ENCODE results near the gene NAGPA. TPM values are rescaled to one million over a fixed set of nuclear protein-coding genes. Genes with fewer than 3 reads are reported as not detected.

Gene NAGPA
- total and polyA plus RNA-seq, 10 of the 15 experiments (the other 5 are each of a cell fraction or from before 2014, with no cell fraction given) = 0.03 to 11.6 (median 6.6) TPM

- Histone ChIP-seq H3K4me3 (no peak overlapping the region), H3K36me3 (ENCODE audit: control insufficient read depth in 2 of 2, insufficient read depth in 2 of 2, low read length in 1 of 2) (no peaks in the 10 kb centered on the region), H3K4me1 (ENCODE audit: control insufficient read depth, insufficient read depth, low read length) (no peaks in the 10 kb centered on the region), H3K9ac (ENCODE audit: control insufficient read depth, insufficient read depth, low read length) (no peak overlapping the region), H3K79me2 (ENCODE audit: control insufficient read depth, insufficient read depth, low read length) (no peaks in the 10 kb centered on the region), H2AFZ (ENCODE audit: control insufficient read depth, low read depth, low read length) (no peak overlapping the region), H3K27ac (ENCODE audit: control insufficient read depth, insufficient read depth) (no peak overlapping the region), H3K27me3 (replicated peaks in 1 of 2; ENCODE audit: control insufficient read depth in 2 of 2, insufficient read depth in 2 of 2, low read length in 1 of 2) (no peaks in the 10 kb centered on the region), H4K20me1 (ENCODE audit: control insufficient read depth, insufficient read depth) (no peaks in the 10 kb centered on the region), H3K9me3 (replicated peaks; ENCODE audit: control insufficient read depth, insufficient read depth, low read length) (no peaks in the 10 kb centered on the region), H3K4me2 (ENCODE audit: control insufficient read depth, insufficient read depth) (no peak overlapping the region)
- in situ Hi-C loops (cut with MboI) = no loop called here
- ChIA-PET RAD21 (ENCODE audit: unreplicated experiment) (no interaction called here), SMC1A (ENCODE audit: uncharacterized antibody, unreplicated experiment) (no interaction called here), POLR2A (no interaction called here), CTCF (no interaction called here)
- TF ChIP-seq BMI1 (IDR thresholded peaks at IDR 0.05; ENCODE audit: borderline replicate concordance) (no peak), ZNF622 (IDR thresholded peaks at IDR 0.05) (no peak), SKIL (IDR thresholded peaks at IDR 0.05; ENCODE audit: low read depth, poor library complexity, severe bottlenecking) (no peak), FOS (IDR thresholded peaks at IDR 0.05; ENCODE audit: borderline replicate concordance, extremely low read depth, insufficient read length) (no peak)
- TF ChIP-seq, protein P1, sequence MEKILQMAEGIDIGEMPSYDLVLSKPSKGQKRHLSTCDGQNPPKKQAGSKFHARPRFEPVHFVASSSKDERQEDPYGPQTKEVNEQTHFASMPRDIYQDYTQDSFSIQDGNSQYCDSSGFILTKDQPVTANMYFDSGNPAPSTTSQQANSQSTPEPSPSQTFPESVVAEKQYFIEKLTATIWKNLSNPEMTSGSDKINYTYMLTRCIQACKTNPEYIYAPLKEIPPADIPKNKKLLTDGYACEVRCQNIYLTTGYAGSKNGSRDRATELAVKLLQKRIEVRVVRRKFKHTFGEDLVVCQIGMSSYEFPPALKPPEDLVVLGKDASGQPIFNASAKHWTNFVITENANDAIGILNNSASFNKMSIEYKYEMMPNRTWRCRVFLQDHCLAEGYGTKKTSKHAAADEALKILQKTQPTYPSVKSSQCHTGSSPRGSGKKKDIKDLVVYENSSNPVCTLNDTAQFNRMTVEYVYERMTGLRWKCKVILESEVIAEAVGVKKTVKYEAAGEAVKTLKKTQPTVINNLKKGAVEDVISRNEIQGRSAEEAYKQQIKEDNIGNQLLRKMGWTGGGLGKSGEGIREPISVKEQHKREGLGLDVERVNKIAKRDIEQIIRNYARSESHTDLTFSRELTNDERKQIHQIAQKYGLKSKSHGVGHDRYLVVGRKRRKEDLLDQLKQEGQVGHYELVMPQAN (conservative IDR thresholded peaks at IDR 0.05) = no peak
- intact Hi-C loops (cut with micrococcal nuclease; ENCODE audit: unreplicated experiment) = no loop called here
- FAIRE-seq (no peak), ATAC-seq (no peak), DNase-seq (ENCODE audit: low read depth, low spot score) (no peak)
- BruUV-seq (replicated peaks) = no TSS peak
- WGBS (ENCODE audit: insufficient coverage, insufficient replicate concordance, low lambda C conversion rate, missing lambda C conversion rate) = 62% methylated on average over 4 of the region's 4 CpGs
Observed at GRCh38 chr16:5005916-5006315, 27.8 kb downstream of the NAGPA start.

Measured in GM12878 (cell line).